GM12878 (cell line): Measurements from ENCODE around the gene THY1. TPM values are rescaled to one million over a fixed set of nuclear protein-coding genes. Genes with fewer than 3 reads are reported as not detected.

ENCODE experiments used
- ATAC-seq: fragments of 200-7000 bp; cut with Tn5 transposase; 3 replicates; pipeline ENCODE4 v1.9.1; 2020; ENCODE audit warnings: mild to moderate bottlenecking, moderate library complexity
- BruUV-seq: library from RNA; stranded (reverse); fragments of 400-500 nt; replicated peaks from 2 replicates; lab custom pipeline; 2021; lab: Mats Ljungman, UMichigan
- CTCF ChIA-PET: fragments of 300-600 bp; sonication (Branson Sonifier 250); formaldehyde crosslinking; extraction: SDS; loops from one replicate; lab custom pipeline; 2021; ENCODE audit warnings: inconsistent platforms; lab: Yijun Ruan, JAX
- POLR2A ChIA-PET: fragments of 350-600 bp; formaldehyde crosslinking; extraction: SDS; loops from one replicate; lab custom pipeline; 2021; ENCODE audit warnings: inconsistent platforms; lab: Charles Lee
- RAD21 ChIA-PET: fragments of 300-600 bp; sonication (Branson Sonifier 250); formaldehyde crosslinking; loops from one replicate; lab custom pipeline; 2023; ENCODE audit warnings: antibody characterized with exemption; ENCODE audit not compliant: unreplicated experiment; lab: Charles Lee
- SMC1A ChIA-PET: fragments of 300-600 bp; sonication (Branson Sonifier 250); formaldehyde crosslinking; loops from one replicate; lab custom pipeline; 2023; ENCODE audit not compliant: unreplicated experiment, uncharacterized antibody; lab: Charles Lee
- DNase-seq: peaks from one replicate; pipeline ENCODE4 v3.0.0-alpha.2; 2011; ENCODE audit warnings: low read depth, low spot score
- FAIRE-seq: peaks from 3 replicates; lab custom pipeline; 2011; peaks lifted over from hg19 to GRCh38; lab: Jason Lieb, UNC
- H2AFZ ChIP-seq: 2 replicates; pipeline ENCODE4 v1.6.0; 2011; ENCODE audit warnings: low read depth, low read length, control low read depth; ENCODE audit not compliant: control insufficient read depth
- H3K27ac ChIP-seq: 2 replicates; pipeline ENCODE4 v1.5.1; 2011; ENCODE audit warnings: control low read depth; ENCODE audit not compliant: control insufficient read depth, insufficient read depth
- H3K27me3 ChIP-seq, 2 experiments: replicated peaks in 1 of 2; 2 replicates each; pipeline versions ENCODE4 v1.6.0 to v1.6.1; 2011; ENCODE audit warnings: low read length in 1 of 2; ENCODE audit not compliant: control insufficient read depth in 2 of 2, insufficient read depth in 2 of 2
- H3K36me3 ChIP-seq, 2 experiments: 2 replicates each; pipeline ENCODE4 v1.5.1; 2011; ENCODE audit warnings: low read length in 1 of 2; ENCODE audit not compliant: control insufficient read depth in 2 of 2, insufficient read depth in 2 of 2
- H3K4me1 ChIP-seq: 2 replicates; pipeline ENCODE4 v1.6.1; 2011; ENCODE audit warnings: mild to moderate bottlenecking, low read length, moderate library complexity, mixed read lengths; ENCODE audit not compliant: control insufficient read depth, insufficient read depth
- H3K4me2 ChIP-seq: 2 replicates; pipeline ENCODE4 v1.6.0; 2011; ENCODE audit warnings: control low read depth; ENCODE audit not compliant: control insufficient read depth, insufficient read depth
- H3K4me3 ChIP-seq: fragments of 200-600 bp; sonication (generic); 2 replicates; pipeline ENCODE4 v1.5.1; 2016
- H3K79me2 ChIP-seq: 2 replicates; pipeline ENCODE4 v1.6.0; 2011; ENCODE audit warnings: low read length; ENCODE audit not compliant: control insufficient read depth, insufficient read depth
- H3K9ac ChIP-seq: 2 replicates; pipeline ENCODE4 v1.8.0; 2011; ENCODE audit warnings: low read length, control low read depth, mixed read lengths; ENCODE audit not compliant: control insufficient read depth, insufficient read depth
- H3K9me3 ChIP-seq: replicated peaks from 3 replicates; pipeline ENCODE4 v1.5.1; 2011; ENCODE audit warnings: mild to moderate bottlenecking, low read length; ENCODE audit not compliant: control insufficient read depth, insufficient read depth
- H4K20me1 ChIP-seq: 2 replicates; pipeline ENCODE4 v1.6.0; 2011; ENCODE audit not compliant: control insufficient read depth, insufficient read depth
- CHD1 ChIP-seq: IDR thresholded peaks from 2 replicates; pipeline ENCODE4 v1.6.1; 2012; ENCODE audit warnings: low read depth, low read length, improper control_type of control experiment
- CHD2 ChIP-seq: IDR thresholded peaks from 2 replicates; pipeline ENCODE4 v1.6.1; 2011; ENCODE audit warnings: low read depth, low read length, improper control_type of control experiment, borderline replicate concordance
- EED ChIP-seq: sonication (generic); IDR thresholded peaks from 2 replicates; pipeline ENCODE4 v1.6.1; 2016; ENCODE audit warnings: antibody characterized with exemption, low read depth
- FOS ChIP-seq: IDR thresholded peaks from 3 replicates; pipeline ENCODE4 v1.6.1; 2011; ENCODE audit warnings: borderline replicate concordance; ENCODE audit not compliant: insufficient read length; ENCODE audit errors: extremely low read depth
- GABPA ChIP-seq: IDR thresholded peaks from 2 replicates; pipeline ENCODE4 v1.6.1; 2014; ENCODE audit warnings: antibody characterized with exemption, low read depth, mild to moderate bottlenecking, inconsistent platforms
- MTA3 ChIP-seq: IDR thresholded peaks from 2 replicates; pipeline ENCODE4 v1.6.1; 2012; ENCODE audit warnings: low read length, inconsistent platforms, borderline replicate concordance
- NKRF ChIP-seq: fragments of 450-650 bp; conservative IDR thresholded peaks from 2 replicates; pipeline ENCODE4 v1.6.1; 2017; ENCODE audit warnings: mild to moderate bottlenecking, moderate library complexity
- PKNOX1 ChIP-seq: fragments of 450-650 bp; IDR thresholded peaks from 2 replicates; pipeline ENCODE4 v1.6.1; 2016; ENCODE audit warnings: mild to moderate bottlenecking
- POLR2AphosphoS2 ChIP-seq: IDR thresholded peaks from 2 replicates; pipeline ENCODE4 v1.6.1; 2011; ENCODE audit warnings: low read depth, mild to moderate bottlenecking, low read length, improper control_type of control experiment, moderate library complexity
- RAD51 ChIP-seq: fragments of 450-650 bp; IDR thresholded peaks from 2 replicates; pipeline ENCODE4 v1.6.1; 2016; ENCODE audit warnings: moderate library complexity, mild to moderate bottlenecking, inconsistent platforms
- RB1 ChIP-seq: fragments of 450-650 bp; formaldehyde crosslinking; IDR thresholded peaks from 2 replicates; pipeline ENCODE4 v1.6.1; 2017; ENCODE audit warnings: mild to moderate bottlenecking, borderline replicate concordance
- RBBP5 ChIP-seq: fragments of 200-600 bp; sonication (generic); conservative IDR thresholded peaks from 2 replicates; pipeline ENCODE4 v1.6.1; 2016
- RELA ChIP-seq: fragments of 450-650 bp; IDR thresholded peaks from 2 replicates; pipeline ENCODE4 v1.8.0; 2014; ENCODE audit warnings: borderline replicate concordance; ENCODE audit not compliant: partially characterized antibody
- SIN3A ChIP-seq: IDR thresholded peaks from 2 replicates; pipeline ENCODE4 v1.6.1; 2012; ENCODE audit warnings: low read depth, low read length, improper control_type of control experiment
- SIX5 ChIP-seq: IDR thresholded peaks from 2 replicates; pipeline ENCODE4 v1.6.1; 2011; ENCODE audit warnings: mild to moderate bottlenecking, low read depth, low read length, moderate library complexity; ENCODE audit not compliant: severe bottlenecking
- SUPT20H ChIP-seq: IDR thresholded peaks from 2 replicates; pipeline ENCODE4 v1.6.1; 2011; ENCODE audit warnings: low read depth, mild to moderate bottlenecking, low read length, moderate library complexity, borderline replicate concordance; ENCODE audit not compliant: control insufficient read depth
- TARDBP ChIP-seq: IDR thresholded peaks from 2 replicates; pipeline ENCODE4 v1.6.1; 2016; ENCODE audit warnings: borderline replicate concordance
- YY1 ChIP-seq: IDR thresholded peaks from 2 replicates; pipeline ENCODE4 v1.6.1; 2011; ENCODE audit warnings: low read depth, mild to moderate bottlenecking, low read length
- ZBTB4 ChIP-seq: fragments of 450-650 bp; formaldehyde crosslinking; IDR thresholded peaks from 2 replicates; pipeline ENCODE4 v1.4.0; 2022; ENCODE audit warnings: mild to moderate bottlenecking, moderate library complexity
- ZNF24 ChIP-seq: fragments of 450-650 bp; IDR thresholded peaks from 2 replicates; pipeline ENCODE4 v1.6.1; 2017; ENCODE audit warnings: antibody characterized with exemption, mild to moderate bottlenecking
- WGBS: methylation state at CpG from one replicate; pipeline ENCODE4 v1.1.6; 2016; ENCODE audit warnings: low lambda C conversion rate; ENCODE audit not compliant: insufficient replicate concordance, insufficient coverage; ENCODE audit errors: missing lambda C conversion rate; 5-methylcytosine and 5-hydroxymethylcytosine counted together
- in situ Hi-C: fragments of 300-500 bp; cut with MboI; formaldehyde crosslinking; loops from 9 replicates; pipeline ENCODE4 v1.14.3; 2018; ENCODE audit warnings: mixed read lengths
- intact Hi-C: fragments of 100-400 bp; cut with micrococcal nuclease; formaldehyde crosslinking; loops from one replicate; pipeline ENCODE4 v1.14.2; 2022; ENCODE audit not compliant: unreplicated experiment
- polyA plus RNA-seq, 11 experiments: library from polyadenylated mRNA; depleted of rRNA in 4 of 11; unstranded in 6 of 11; stranded (reverse) in 5 of 11; fragments of >200 nt; fragmentation: Nextera tagmentation in 4 of 11; fragmentation: Illumina TruSeq in 1 of 11; extraction: Ambion mirVana in 4 of 11; extraction: Trizol in 1 of 11; gene quantifications; 1 replicate in 1 of 11; 2 replicates in 10 of 11; pipeline versions ENCODE4 v1.2.1 to v1.2.3, GENCODE V29; 2011 to 2016; ENCODE audit warnings: inconsistent platforms in 2 of 11, missing spikeins in 2 of 11, low read depth in 1 of 11
- total RNA-seq, 4 experiments: library from RNA; depleted of rRNA in 3 of 4; stranded (reverse); fragments of >200 nt in 3 of 4; fragmentation: Illumina TruSeq in 1 of 4; extraction: Trizol in 1 of 4; gene quantifications; 2 replicates each; pipeline versions ENCODE4 v1.2.1 to v1.2.3, GENCODE V29; 2013 to 2021

THY1 gene
- total and polyA plus RNA-seq, 10 of the 15 experiments (the other 5 are each of a cell fraction or from before 2014, with no cell fraction given), result 0.86 to 20.1 (median 3.2) TPM

- H3K36me3 ChIP-seq, result no peaks in the 10 kb centered on the region
- ATAC-seq, result no peak
- no peak for TF ChIP-seq POLR2AphosphoS2
- TF ChIP-seq ZBTB4 (CRISPR knock-in tag), result no peak
- no peak for TF ChIP-seq EED
- no peak for TF ChIP-seq SIX5
- no peak for TF ChIP-seq NKRF
- TF ChIP-seq RAD51, result no peak
- TF ChIP-seq CHD2, result no peak
- no peak for TF ChIP-seq GABPA
- TF ChIP-seq RBBP5, result no peak
- no peak for TF ChIP-seq PKNOX1
- no peak for TF ChIP-seq RB1
- no peak for TF ChIP-seq MTA3
- TF ChIP-seq SUPT20H, result no peak
- TF ChIP-seq YY1, result no peak
- TF ChIP-seq SIN3A, result no peak
- TF ChIP-seq TARDBP, result no peak
- TF ChIP-seq CHD1, result no peak
- no peak for TF ChIP-seq FOS
- no peak for TF ChIP-seq ZNF24
- no peak for TF ChIP-seq RELA
- TF ChIP-seq, all 136 proteins: peak for 0
- no peaks in the 10 kb centered on the region for H3K4me1 ChIP-seq
- CTCF ChIA-PET, result no interaction called here
- H3K27ac ChIP-seq, result no peak overlapping the region
- H3K9me3 ChIP-seq, result no peaks in the 10 kb centered on the region
- in situ Hi-C loops, result no loop called here
- DNase-seq, result no peak
- BruUV-seq, result no TSS peak
- H3K27me3 ChIP-seq, result peaks cover 2 to 3% of the 10 kb centered on the region in 2 experiments
- no peaks in the 10 kb centered on the region for H4K20me1 ChIP-seq
- intact Hi-C loops, result no loop called here
- FAIRE-seq, result no peak
- H3K9ac ChIP-seq, result no peak overlapping the region
- no peaks in the 10 kb centered on the region for H3K79me2 ChIP-seq
- no peak overlapping the region for H3K4me3 ChIP-seq
- H3K4me2 ChIP-seq, result no peak overlapping the region
- SMC1A ChIA-PET, result no interaction called here
- 68% methylated on average over 3 of the region's 3 CpGs for WGBS
- H2AFZ ChIP-seq, result no peak overlapping the region
- POLR2A ChIA-PET, result no interaction called here
- RAD21 ChIA-PET, result no interaction called here
Measured at GRCh38 chr11:119449498-119449897, 26.5 kb upstream of the THY1 start.
